ENCODE data around the gene CREB3L4.

Gene CREB3L4

GRCh38 chr1:153967107-153967999, at the start of gene CREB3L4:
CREB3L4 (plus strand) TSS chr1:153967902; CDS start chr1:153968526, 624 bp downstream.
- peak; percentile 96 for DNase-seq (ENCODE audit: low spot score)

- DNase-seq (ENCODE audit: low spot score), result peak; percentile 25
These were observed 47.5 kb upstream of the CREB3L4 start for GRCh38 chr1:153919876-153920852.

- DNase-seq (ENCODE audit: low spot score), result no peak
These were observed 46.5 kb upstream of the CREB3L4 start for GRCh38 chr1:153921080-153921802.

DNA sequence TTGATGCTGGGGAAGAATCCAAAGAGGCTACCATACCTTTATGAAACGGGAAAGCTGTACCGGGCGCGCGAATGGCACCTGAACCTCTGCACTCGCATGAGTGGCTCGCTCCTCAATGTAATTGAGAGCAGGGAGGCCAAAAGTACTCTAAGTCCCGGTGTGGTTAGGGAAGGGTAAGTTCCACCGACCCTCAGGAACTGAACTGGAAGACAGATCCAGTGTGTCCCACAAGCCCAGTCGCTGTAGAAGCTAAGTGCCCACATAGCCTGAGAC, 46.0 kb upstream of the CREB3L4 start:
- no peak for DNase-seq (ENCODE audit: low spot score)

DNA sequence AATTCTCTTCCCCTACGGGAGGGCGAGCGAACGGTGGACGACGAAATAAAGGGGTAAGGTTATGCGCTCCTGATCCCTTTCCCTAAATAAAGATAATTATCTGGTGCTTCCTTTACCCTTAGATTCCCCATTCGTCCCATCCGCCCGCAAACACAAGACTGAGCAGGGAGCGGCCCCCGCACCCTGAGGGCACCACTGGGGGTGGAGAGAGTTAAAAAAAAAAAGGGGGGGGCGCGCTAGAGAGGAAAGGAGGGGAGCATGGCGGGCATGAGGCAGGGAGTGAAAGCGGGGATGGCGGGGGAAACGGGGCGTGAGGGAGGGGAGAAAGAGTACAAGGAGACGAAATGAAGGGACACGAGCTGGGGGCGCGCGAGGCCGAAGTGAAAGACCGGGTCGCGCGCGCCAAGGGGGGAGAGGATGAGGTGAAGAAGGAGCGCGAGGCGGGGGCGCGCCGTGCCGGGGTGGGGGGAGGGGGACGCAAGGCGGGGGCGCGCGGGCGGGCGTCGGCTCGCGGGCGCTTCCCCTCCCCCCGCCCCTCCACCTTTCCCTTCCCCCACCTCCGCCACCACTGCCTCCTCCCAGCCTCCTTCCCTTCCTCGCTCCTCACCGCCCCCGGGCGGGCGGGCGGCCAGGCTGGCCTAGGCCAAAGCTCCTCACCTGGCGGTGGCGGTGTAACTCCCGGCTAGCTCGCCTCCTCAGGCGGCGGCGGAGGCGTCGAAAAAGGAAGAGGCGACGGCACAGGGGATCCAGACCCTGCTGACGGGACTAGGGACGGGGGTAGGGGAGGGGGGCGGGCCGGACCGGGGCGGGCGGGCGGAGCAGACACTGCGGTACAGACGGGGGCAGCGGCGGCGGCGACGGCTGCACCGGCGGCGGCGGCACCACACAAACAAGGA, 45.4 kb upstream of the CREB3L4 start:
- peak; percentile 19 for DNase-seq (ENCODE audit: low spot score)

- DNase-seq (ENCODE audit: low spot score), result peak; percentile 99
These were observed 44.5 kb upstream of the CREB3L4 start, which contains the start of gene GATAD2B for GRCh38 chr1:153922972-153923925. GATAD2B (minus strand) TSS chr1:153922972; CDS start chr1:153828347, 94,625 bp downstream.

GRCh38 chr1:153926405-153926804, 41.3 kb upstream of the CREB3L4 start:
- DNase-seq (ENCODE audit: low spot score), result no peak

DNA sequence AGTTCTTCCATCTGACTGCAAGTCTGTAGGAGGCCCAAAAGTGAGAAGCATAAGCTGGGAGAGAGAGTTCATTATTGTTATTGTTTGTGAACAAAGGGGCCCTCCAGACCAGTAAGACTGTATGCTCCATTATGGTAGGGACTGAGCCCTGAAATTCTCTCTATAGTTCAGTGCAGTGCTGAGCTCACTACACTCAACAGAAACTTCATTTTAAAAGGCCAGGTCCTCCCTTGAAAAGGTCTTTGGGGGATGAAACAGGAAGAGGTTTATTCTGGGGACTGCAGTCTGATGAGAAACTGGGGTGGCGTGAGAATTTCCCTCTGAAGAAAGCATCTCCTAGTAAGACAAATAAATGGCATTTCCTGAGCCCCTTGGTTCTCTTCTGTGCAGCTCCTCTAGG, 39.5 kb upstream of the CREB3L4 start:
- no peak for DNase-seq (ENCODE audit: low spot score)

DNA sequence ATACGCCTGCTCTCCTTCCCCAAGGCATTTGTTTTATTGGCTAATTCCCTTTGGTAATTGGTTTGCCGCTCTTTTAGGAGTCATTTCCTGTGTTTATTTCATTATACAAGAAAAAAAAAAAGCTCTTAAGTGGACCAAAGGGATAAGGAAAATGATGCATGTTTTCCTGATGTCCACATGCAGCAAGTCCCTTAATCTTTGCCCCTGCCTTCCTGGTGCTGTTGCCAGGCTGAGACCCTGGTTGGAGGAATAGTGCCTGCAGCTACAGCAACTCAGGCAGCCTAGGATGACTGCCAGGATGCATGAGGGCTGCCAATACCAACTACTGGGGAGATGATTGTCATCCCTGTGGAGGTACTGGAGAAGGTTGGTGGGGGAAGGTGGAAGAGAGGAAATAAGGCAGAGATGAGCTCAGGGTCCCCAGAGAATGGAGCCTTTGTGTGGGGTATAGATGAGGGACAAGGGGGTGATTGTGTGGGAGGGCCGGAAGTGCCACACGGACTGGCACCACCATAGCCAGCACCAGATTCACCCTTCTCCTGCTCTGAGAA, 38.8 kb upstream of the CREB3L4 start:
- DNase-seq (ENCODE audit: low spot score), result peak; percentile 27

DNA sequence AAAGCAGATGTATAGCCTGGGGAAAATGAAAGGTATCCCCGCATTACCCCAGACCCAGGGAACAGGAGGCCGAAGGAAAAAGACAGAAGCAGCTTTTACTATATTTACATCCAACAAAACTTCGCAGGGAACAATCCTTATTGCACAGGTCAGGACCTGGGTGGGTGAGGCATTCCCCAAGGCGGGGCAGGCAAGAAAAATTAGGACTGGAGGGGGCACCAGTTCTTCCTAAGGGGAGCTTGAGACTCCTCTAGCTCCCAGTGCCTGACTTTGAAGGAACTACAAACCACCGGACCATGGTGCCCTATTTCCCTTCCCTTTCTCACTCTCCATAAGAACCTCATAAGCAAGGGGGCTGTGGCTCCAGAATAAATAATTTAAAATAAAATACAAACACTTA, 38.3 kb upstream of the CREB3L4 start:
- no peak for DNase-seq (ENCODE audit: low spot score)

GRCh38 chr1:153929981-153930948, 37.4 kb upstream of the CREB3L4 start:
- no peak for DNase-seq (ENCODE audit: low spot score)

DNA sequence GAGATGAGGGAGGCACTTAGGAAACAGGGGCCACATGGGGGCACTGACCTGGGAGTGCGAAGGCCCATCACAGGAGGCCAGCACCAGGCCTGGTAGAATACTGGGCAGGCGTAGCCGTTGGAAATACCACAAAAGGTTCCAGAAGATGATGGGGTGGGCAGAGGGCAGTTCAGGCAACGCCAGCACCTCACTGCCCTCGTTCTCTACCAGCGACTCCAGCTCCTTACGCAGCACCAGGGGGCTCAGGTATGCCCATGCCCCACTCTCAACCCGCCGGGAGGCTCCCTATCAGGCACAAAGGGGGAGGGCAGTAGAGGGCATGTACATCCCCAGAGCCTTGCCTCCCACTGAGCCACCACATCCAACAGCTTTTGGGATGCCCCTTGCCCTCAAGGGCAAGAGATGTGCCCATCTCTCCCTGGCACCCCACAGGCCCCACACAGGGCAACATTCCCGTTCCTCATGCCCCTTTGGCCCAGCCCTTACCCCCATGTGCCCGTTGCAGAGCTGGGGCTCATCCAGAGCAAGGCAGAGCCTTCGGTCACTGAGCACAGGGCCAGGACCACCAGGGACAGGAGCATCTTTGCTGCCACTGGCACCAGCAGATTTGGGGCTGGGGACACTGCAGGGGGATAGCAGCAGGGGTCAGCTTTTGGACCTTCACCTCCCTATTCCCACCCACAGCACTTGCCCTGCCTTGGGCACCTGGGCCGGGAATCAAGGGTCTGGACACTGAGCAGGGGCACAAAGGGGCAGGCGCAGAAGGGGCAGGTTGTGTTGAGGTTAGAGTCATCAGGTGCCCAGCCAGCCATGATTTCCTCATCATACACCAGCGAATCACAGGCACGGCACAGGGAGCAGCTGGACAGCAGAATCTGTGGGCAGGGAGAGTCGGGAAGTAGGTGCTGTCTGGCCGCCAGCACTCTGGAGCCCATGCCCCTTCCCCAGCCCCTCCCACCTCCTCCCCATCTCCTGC, 35.3 kb upstream of the CREB3L4 start:
- no peak for DNase-seq (ENCODE audit: low spot score)

- DNase-seq (ENCODE audit: low spot score), result no peak
These were observed 34.3 kb upstream of the CREB3L4 start for GRCh38 chr1:153933430-153933829.

- DNase-seq (ENCODE audit: low spot score), result no peak
These were observed 33.7 kb upstream of the CREB3L4 start for GRCh38 chr1:153933955-153934354.

DNA sequence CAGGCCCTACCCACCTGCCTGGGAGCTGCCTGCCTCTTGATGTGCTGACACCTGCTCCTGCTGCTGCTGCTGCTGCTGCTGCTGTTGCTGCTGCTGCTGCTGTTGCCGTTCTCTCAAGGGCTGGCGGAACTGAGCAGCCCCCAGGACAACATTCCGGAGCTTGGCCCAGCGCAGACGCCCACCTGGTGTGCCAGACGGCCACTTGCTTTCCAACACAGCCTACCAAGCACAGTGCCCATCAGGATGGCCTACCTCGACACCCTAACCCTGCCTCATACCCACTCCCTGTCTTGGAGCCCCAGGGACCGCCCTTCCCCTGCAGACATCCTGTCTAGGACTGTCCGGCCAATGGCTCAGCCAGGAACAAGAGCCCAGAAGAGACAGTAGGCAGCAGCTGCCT, 33.0 kb upstream of the CREB3L4 start:
- DNase-seq (ENCODE audit: low spot score), result no peak

GRCh38 chr1:153936011-153936802, 31.5 kb upstream of the CREB3L4 start:
- no peak for DNase-seq (ENCODE audit: low spot score)

Data from hepatic stellate cell (primary cell).